Liver (tissue), 9 donors: ENCODE results near the gene OR1L4. TPM values are rescaled to one million over a fixed set of nuclear protein-coding genes. Genes with fewer than 3 reads are reported as not detected.

Experiments used
- DNase-seq: peaks from one replicate; pipeline ENCODE4 v3.0.0-alpha.2; 2017; ENCODE audit warnings: low spot score
- H3K27ac ChIP-seq, 2 donors: one replicate each; pipeline ENCODE4 v1.7.0; 2013; ENCODE audit warnings: inconsistent platforms in 2 of 2, low read length in 2 of 2, control low read depth in 1 of 2, low read depth in 1 of 2, mild to moderate bottlenecking in 1 of 2
- H3K27me3 ChIP-seq, 4 donors: one replicate each; pipeline versions ENCODE4 v1.6.1 to v1.7.0; 2013; ENCODE audit warnings: low read length in 3 of 4, inconsistent platforms in 1 of 4, mild to moderate bottlenecking in 1 of 4, moderate library complexity in 1 of 4; ENCODE audit not compliant: control insufficient read depth in 4 of 4, insufficient read depth in 4 of 4
- H3K36me3 ChIP-seq, 4 donors: one replicate each; pipeline versions ENCODE4 v1.6.1 to v1.7.0; 2013; ENCODE audit warnings: low read length in 3 of 4, mild to moderate bottlenecking in 3 of 4, low read depth in 1 of 4, moderate library complexity in 1 of 4; ENCODE audit not compliant: control insufficient read depth in 4 of 4, insufficient read depth in 3 of 4
- H3K4me1 ChIP-seq, 4 donors: one replicate each; pipeline versions ENCODE4 v1.6.1 to v1.7.0; 2013; ENCODE audit warnings: low read length in 3 of 4, mild to moderate bottlenecking in 3 of 4, moderate library complexity in 1 of 4; ENCODE audit not compliant: control insufficient read depth in 4 of 4, insufficient read depth in 4 of 4
- H3K4me3 ChIP-seq, 3 donors: one replicate each; pipeline versions ENCODE4 v1.6.1 to v1.7.0; 2013; ENCODE audit warnings: low read length in 3 of 3, control low read depth in 1 of 3, low read depth in 1 of 3, mild to moderate bottlenecking in 1 of 3
- H3K9ac ChIP-seq, 2 donors: one replicate each; pipeline ENCODE4 v1.7.0; 2013; ENCODE audit warnings: low read length in 2 of 2, mild to moderate bottlenecking in 2 of 2, moderate library complexity in 2 of 2, control low read depth in 1 of 2, low read depth in 1 of 2
- H3K9me3 ChIP-seq, 4 donors: one replicate each; pipeline versions ENCODE4 v1.6.1 to v1.7.0; 2013; ENCODE audit warnings: low read length in 3 of 4; ENCODE audit not compliant: control insufficient read depth in 4 of 4
- ATF3 ChIP-seq: IDR thresholded peaks from 2 replicates; pipeline ENCODE4 v1.6.1; 2016; ENCODE audit warnings: antibody characterized with exemption
- EGR1 ChIP-seq, 2 donors: IDR thresholded peaks; 2 replicates each; pipeline ENCODE4 v1.6.1; 2016 to 2018; ENCODE audit warnings: antibody characterized with exemption in 2 of 2, low read depth in 2 of 2
- FOXA1 ChIP-seq: IDR thresholded peaks from 2 replicates; pipeline ENCODE4 v1.6.1; 2016; ENCODE audit warnings: antibody characterized with exemption
- FOXA2 ChIP-seq: IDR thresholded peaks from 2 replicates; pipeline ENCODE4 v1.6.1; 2016; ENCODE audit warnings: antibody characterized with exemption
- GABPA ChIP-seq, 2 donors: IDR thresholded peaks in 1 of 2; conservative IDR thresholded peaks in 1 of 2; 2 replicates each; pipeline ENCODE4 v1.6.1; 2016; ENCODE audit warnings: antibody characterized with exemption in 2 of 2, mild to moderate bottlenecking in 1 of 2, moderate library complexity in 1 of 2
- HNF4A ChIP-seq, 2 donors: conservative IDR thresholded peaks; 2 replicates each; pipeline ENCODE4 v1.6.1; 2016; ENCODE audit warnings: antibody characterized with exemption in 2 of 2, mild to moderate bottlenecking in 2 of 2
- HNF4G ChIP-seq: IDR thresholded peaks from 2 replicates; pipeline ENCODE4 v1.6.1; 2016; ENCODE audit warnings: antibody characterized with exemption
- JUND ChIP-seq, 2 donors: IDR thresholded peaks; 2 replicates each; pipeline ENCODE4 v1.6.1; 2016; ENCODE audit warnings: antibody characterized with exemption in 2 of 2
- MAX ChIP-seq: IDR thresholded peaks from 2 replicates; pipeline ENCODE4 v1.6.1; 2016; ENCODE audit warnings: antibody characterized with exemption
- NR2F2 ChIP-seq: IDR thresholded peaks from 2 replicates; pipeline ENCODE4 v1.6.1; 2016; ENCODE audit warnings: antibody characterized with exemption
- RAD21 ChIP-seq, 2 donors: IDR thresholded peaks; 2 replicates each; pipeline ENCODE4 v1.6.1; 2016; ENCODE audit warnings: antibody characterized with exemption in 2 of 2, mild to moderate bottlenecking in 2 of 2
- REST ChIP-seq: IDR thresholded peaks from 2 replicates; pipeline ENCODE4 v1.6.1; 2016; ENCODE audit warnings: antibody characterized with exemption, mild to moderate bottlenecking
- RXRA ChIP-seq, 2 donors: IDR thresholded peaks; 2 replicates each; pipeline ENCODE4 v1.6.1; 2017 to 2018; ENCODE audit warnings: antibody characterized with exemption in 2 of 2, mild to moderate bottlenecking in 1 of 2
- SP1 ChIP-seq: IDR thresholded peaks from 2 replicates; pipeline ENCODE4 v1.6.1; 2018; ENCODE audit warnings: antibody characterized with exemption, mild to moderate bottlenecking
- TAF1 ChIP-seq: conservative IDR thresholded peaks from 2 replicates; pipeline ENCODE4 v1.6.1; 2016; ENCODE audit warnings: antibody characterized with exemption, mild to moderate bottlenecking
- YY1 ChIP-seq: IDR thresholded peaks from 2 replicates; pipeline ENCODE4 v1.6.1; 2016; ENCODE audit warnings: antibody characterized with exemption, mild to moderate bottlenecking
- ZBTB33 ChIP-seq: IDR thresholded peaks from 2 replicates; pipeline ENCODE4 v1.6.1; 2016; ENCODE audit warnings: antibody characterized with exemption
- WGBS: extraction: QIAGEN DNeasy Blood & Tissue Kit; methylation state at CpG from one replicate; pipeline ENCODE4 v1.1.7; 2013; 5-methylcytosine and 5-hydroxymethylcytosine counted together
- polyA plus RNA-seq, 2 donors: library from polyadenylated mRNA; stranded (reverse) in 1 of 2; unstranded in 1 of 2; fragments of 200-250 nt in 1 of 2; fragments of >200 nt in 1 of 2; fragmentation: Nextera tagmentation in 1 of 2; extraction: Ambion mirVana in 1 of 2; gene quantifications; one replicate each; pipeline versions ENCODE4 v1.2.1 to v1.2.3, GENCODE V29; 2013 to 2015
- total RNA-seq, 2 donors: library from RNA; depleted of rRNA; stranded (reverse); fragments of >200 nt; gene quantifications; one replicate each; pipeline ENCODE4 v1.2.3, GENCODE V29; 2014
- TF ChIP-seq, protein P1 (sequence below): fragments of 150-350 bp; IDR thresholded peaks from 2 replicates; pipeline ENCODE4 v1.5.1; 2017; ENCODE audit warnings: improper control_type of control experiment, low read depth, low read length; ENCODE audit not compliant: missing input control
- donor health status: healthy.
- donor health status: healthy.
- donor health status: healthy.
- donor health status: healthy.
- donor health status: healthy.

OR1L4 gene
- total and polyA plus RNA-seq, 4 donors = not detected

DNA sequence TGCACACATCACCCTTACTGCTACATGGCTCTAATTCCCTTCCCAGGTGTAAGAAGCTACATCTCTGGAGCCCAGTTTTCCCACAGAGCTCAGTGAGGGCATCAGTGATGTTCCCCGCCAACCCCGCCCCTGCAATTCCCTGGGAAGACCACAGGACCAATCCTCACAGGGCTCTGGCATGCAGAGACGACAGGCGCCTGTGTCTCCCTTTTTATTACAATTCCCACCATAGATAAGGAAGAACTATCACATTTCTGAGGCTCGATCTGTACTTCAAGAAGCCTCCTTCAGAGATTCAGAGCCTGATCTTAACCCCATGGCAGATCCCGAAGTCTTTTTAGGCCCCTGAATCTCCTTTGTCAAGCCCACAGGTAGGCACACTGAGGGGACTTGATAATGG lies 18.2 kb downstream of the OR1L4 start, which contains the start of gene OR1L6:
Gene OR1L6, plus strand, starts transcription at position 301 of the 400 bp plus-strand sequence. CDS start 7,545 bp downstream, outside the sequence.
- Histone ChIP-seq H3K9ac (no peak within 1 kb of the TSS), H3K27me3 (no peaks in the 10 kb centered on the region), H3K36me3 (no peaks in the 10 kb centered on the region), H3K27ac (no peak within 1 kb of the TSS), H3K4me3 (no peak within 1 kb of the TSS), H3K9me3 (peaks cover 2 to 30% (median 14%) of the 10 kb centered on the region in 4 donors), H3K4me1 (no peaks in the 10 kb centered on the region)
- TF ChIP-seq RXRA (IDR thresholded peaks at IDR 0.05) (no peak), JUND (IDR thresholded peaks at IDR 0.05) (no peak), ATF3 (no peak), NR2F2 (no peak), HNF4G (no peak), ZBTB33 (no peak), HNF4A (conservative IDR thresholded peaks at IDR 0.05) (no peak), YY1 (no peak), GABPA (IDR thresholded peaks at IDR 0.05 in 1 of 2, conservative IDR thresholded peaks at IDR 0.05 in 1 of 2) (no peak), TAF1 (no peak), REST (no peak), FOXA1 (no peak), RAD21 (IDR thresholded peaks at IDR 0.05) (no peak), MAX (no peak), FOXA2 (no peak)
- 65% methylated on average over 6 of the region's 6 CpGs for WGBS
- no peak for DNase-seq

DNA sequence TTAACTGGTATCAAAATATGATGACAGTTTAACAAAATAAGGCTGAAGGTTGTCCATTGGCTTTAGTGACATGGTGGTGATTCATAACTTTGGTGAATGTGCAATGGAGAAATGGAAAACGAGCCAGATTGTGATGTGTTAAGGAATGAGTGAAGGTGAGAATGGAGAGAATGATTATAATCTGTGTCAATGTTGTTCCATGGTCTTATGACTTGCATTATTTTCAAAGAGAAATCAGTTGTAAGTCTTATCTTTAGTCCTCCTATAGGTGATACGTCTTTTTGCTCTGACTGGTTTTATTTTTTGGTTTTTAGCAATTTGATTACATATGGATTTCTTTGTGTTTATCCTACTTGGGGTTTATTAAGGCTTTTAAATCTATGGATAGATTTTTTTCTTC lies 31.0 kb downstream of the OR1L4 start:
- no peak for DNase-seq
- WGBS = 42% methylated on average over 2 of the region's 2 CpGs
- peaks cover 0 to 13% (median 2%) of the 10 kb centered on the region in 4 donors for H3K9me3 ChIP-seq
- TF ChIP-seq RAD21 (IDR thresholded peaks at IDR 0.05) (no peak), JUND (IDR thresholded peaks at IDR 0.05) (no peak), EGR1 (IDR thresholded peaks at IDR 0.05; ENCODE audit: low read depth in 2 of 2) (no peak), HNF4A (conservative IDR thresholded peaks at IDR 0.05) (no peak), ATF3 (no peak), RXRA (IDR thresholded peaks at IDR 0.05) (no peak), GABPA (IDR thresholded peaks at IDR 0.05 in 1 of 2, conservative IDR thresholded peaks at IDR 0.05 in 1 of 2) (no peak), NR2F2 (no peak), TAF1 (no peak), FOXA1 (no peak), HNF4G (no peak), ZBTB33 (no peak), FOXA2 (no peak), SP1 (no peak), YY1 (no peak)
- TF ChIP-seq, protein P1, sequence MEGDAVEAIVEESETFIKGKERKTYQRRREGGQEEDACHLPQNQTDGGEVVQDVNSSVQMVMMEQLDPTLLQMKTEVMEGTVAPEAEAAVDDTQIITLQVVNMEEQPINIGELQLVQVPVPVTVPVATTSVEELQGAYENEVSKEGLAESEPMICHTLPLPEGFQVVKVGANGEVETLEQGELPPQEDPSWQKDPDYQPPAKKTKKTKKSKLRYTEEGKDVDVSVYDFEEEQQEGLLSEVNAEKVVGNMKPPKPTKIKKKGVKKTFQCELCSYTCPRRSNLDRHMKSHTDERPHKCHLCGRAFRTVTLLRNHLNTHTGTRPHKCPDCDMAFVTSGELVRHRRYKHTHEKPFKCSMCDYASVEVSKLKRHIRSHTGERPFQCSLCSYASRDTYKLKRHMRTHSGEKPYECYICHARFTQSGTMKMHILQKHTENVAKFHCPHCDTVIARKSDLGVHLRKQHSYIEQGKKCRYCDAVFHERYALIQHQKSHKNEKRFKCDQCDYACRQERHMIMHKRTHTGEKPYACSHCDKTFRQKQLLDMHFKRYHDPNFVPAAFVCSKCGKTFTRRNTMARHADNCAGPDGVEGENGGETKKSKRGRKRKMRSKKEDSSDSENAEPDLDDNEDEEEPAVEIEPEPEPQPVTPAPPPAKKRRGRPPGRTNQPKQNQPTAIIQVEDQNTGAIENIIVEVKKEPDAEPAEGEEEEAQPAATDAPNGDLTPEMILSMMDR = no peak

More for the DNA sequence above, 31.0 kb downstream of the OR1L4 start:
- Histone ChIP-seq H3K4me3 (no peak overlapping the region), H3K9ac (no peak overlapping the region), H3K27ac (no peak overlapping the region), H3K27me3 (no peaks in the 10 kb centered on the region), H3K4me1 (no peaks in the 10 kb centered on the region), H3K36me3 (no peaks in the 10 kb centered on the region)
